SK-N-SH (cell line): ENCODE results near the gene ADRM1. TPM values are rescaled to one million over a fixed set of nuclear protein-coding genes. Genes with fewer than 3 reads are reported as not detected.

ENCODE experiments used
- CTCF ChIA-PET: fragments of 300-600, 350-600 bp; formaldehyde crosslinking; extraction: SDS; loops from one replicate; lab custom pipeline; 2021; lab: Yijun Ruan, JAX
- POLR2A ChIA-PET: fragments of 350-600 bp; sonication (Branson Sonifier 250); formaldehyde crosslinking; extraction: SDS; loops from one replicate; lab custom pipeline; 2020; ENCODE audit warnings: antibody characterized with exemption, inconsistent platforms; lab: Yijun Ruan, JAX
- DNase-seq: peaks from one replicate; pipeline ENCODE4 v3.0.0; 2012
- H2AFZ ChIP-seq: fragments of 200-600 bp; sonication (generic); 2 replicates; pipeline ENCODE4 v1.8.1; 2016; ENCODE audit warnings: antibody characterized with exemption, mild to moderate bottlenecking, low read depth
- H3F3A ChIP-seq: fragments of 200-600 bp; sonication (generic); replicated peaks from 2 replicates; pipeline ENCODE3; 2016; ENCODE audit warnings: antibody characterized with exemption, mild to moderate bottlenecking; ENCODE audit not compliant: insufficient read depth
- H3K27ac ChIP-seq, 2 experiments: fragments of 200-500 bp in 1 of 2; fragments of 200-600 bp in 1 of 2; sonication (Bioruptor generic) in 1 of 2; sonication (generic), shearing (Covaris generic) in 1 of 2; 2 replicates each; pipeline versions ENCODE4 v1.5.1 to v1.6.1; 2014 to 2016; ENCODE audit warnings: low read depth in 2 of 2, inconsistent platforms in 1 of 2, low read length in 1 of 2, mild to moderate bottlenecking in 1 of 2, mixed read lengths in 1 of 2
- H3K27me3 ChIP-seq: fragments of 200-600 bp; sonication (generic), shearing (Covaris generic); 2 replicates; pipeline ENCODE4 v1.6.1; 2016; ENCODE audit warnings: mixed run types; ENCODE audit not compliant: insufficient read depth
- H3K36me3 ChIP-seq, 2 experiments: fragments of 200-500 bp in 1 of 2; fragments of 200-600 bp in 1 of 2; sonication (Bioruptor generic) in 1 of 2; sonication (generic) in 1 of 2; replicated peaks in 1 of 2; 2 replicates each; pipeline versions ENCODE3 to v1.5.1; 2014 to 2016; ENCODE audit warnings: low read length in 1 of 2, mild to moderate bottlenecking in 1 of 2; ENCODE audit not compliant: insufficient read depth in 2 of 2, control insufficient read depth in 1 of 2
- H3K4me1 ChIP-seq, 2 experiments: fragments of 200-500 bp in 1 of 2; fragments of 200-600 bp in 1 of 2; sonication (Bioruptor generic) in 1 of 2; sonication (generic), shearing (Covaris generic) in 1 of 2; 2 replicates each; pipeline versions ENCODE4 v1.5.1 to v1.6.1; 2014 to 2016; ENCODE audit warnings: low read depth in 1 of 2, low read length in 1 of 2, mixed run types in 1 of 2; ENCODE audit not compliant: insufficient read depth in 2 of 2, control insufficient read depth in 1 of 2
- H3K4me2 ChIP-seq: fragments of 200-600 bp; sonication (generic), shearing (Covaris generic); 2 replicates; pipeline ENCODE4 v1.6.1; 2017; ENCODE audit warnings: mixed run types
- H3K4me3 ChIP-seq, 2 experiments: fragments of 200-500 bp in 1 of 2; fragments of 200-600 bp in 1 of 2; sonication (Bioruptor generic) in 1 of 2; sonication (generic), shearing (Covaris generic) in 1 of 2; 2 replicates each; pipeline versions ENCODE4 v1.5.1 to v1.8.1; 2014 to 2016; ENCODE audit warnings: low read depth in 2 of 2, inconsistent platforms in 1 of 2, low read length in 1 of 2, mild to moderate bottlenecking in 1 of 2, mixed read lengths in 1 of 2, moderate library complexity in 1 of 2
- H3K79me2 ChIP-seq: fragments of 200-600 bp; sonication (generic); 2 replicates; pipeline ENCODE4 v1.8.1; 2017; ENCODE audit warnings: mild to moderate bottlenecking; ENCODE audit not compliant: insufficient read depth
- H3K9ac ChIP-seq: fragments of 200-600 bp; sonication (generic); 2 replicates; pipeline ENCODE4 v1.6.1; 2017; ENCODE audit warnings: mixed run types
- H3K9me2 ChIP-seq: fragments of 200-600 bp; sonication (generic); 2 replicates; pipeline ENCODE4 v1.6.1; 2017; ENCODE audit warnings: mixed run types
- H3K9me3 ChIP-seq: fragments of 200-600 bp; sonication (generic); 2 replicates; pipeline ENCODE4 v1.6.1; 2017; ENCODE audit warnings: mixed run types, mild to moderate bottlenecking, moderate library complexity
- H4K20me1 ChIP-seq: fragments of 200-600 bp; sonication (generic); 2 replicates; pipeline ENCODE4 v1.6.1; 2017; ENCODE audit warnings: mild to moderate bottlenecking, mixed run types; ENCODE audit not compliant: insufficient read depth
- CHD2 ChIP-seq: fragments of 150-350 bp; IDR thresholded peaks from 2 replicates; pipeline ENCODE4 v1.6.1; 2018; ENCODE audit warnings: low read length; ENCODE audit not compliant: partially characterized antibody
- EP300 ChIP-seq, 2 experiments: IDR thresholded peaks; 2 replicates each; pipeline versions ENCODE4 v1.4.0 to v1.6.1; 2012; ENCODE audit warnings: borderline replicate concordance in 1 of 2, low read depth in 1 of 2, low read length in 1 of 2
- FOSL2 ChIP-seq: IDR thresholded peaks from 2 replicates; pipeline ENCODE4 v1.4.0; 2012; ENCODE audit warnings: low read depth, mild to moderate bottlenecking, moderate library complexity, borderline replicate concordance
- FOXM1 ChIP-seq: IDR thresholded peaks from 2 replicates; pipeline ENCODE4 v1.4.0; 2012; ENCODE audit warnings: low read depth, mild to moderate bottlenecking
- GATA2 ChIP-seq: sonication (generic); formaldehyde crosslinking; IDR thresholded peaks from 2 replicates; pipeline ENCODE4 v1.5.0; 2020; ENCODE audit warnings: mild to moderate bottlenecking, missing genetic modification reagents
- IRF3 ChIP-seq: fragments of 150-350 bp; IDR thresholded peaks from 2 replicates; pipeline ENCODE4 v1.6.1; 2016; ENCODE audit warnings: mild to moderate bottlenecking, low read depth, low read length
- MEF2A ChIP-seq: IDR thresholded peaks from 2 replicates; pipeline ENCODE4 v1.4.0; 2012; ENCODE audit warnings: low read depth, borderline replicate concordance
- NFIC ChIP-seq: IDR thresholded peaks from 2 replicates; pipeline ENCODE4 v1.4.0; 2012; ENCODE audit warnings: borderline replicate concordance
- NRF1 ChIP-seq: IDR thresholded peaks from 2 replicates; pipeline ENCODE4 v1.6.1; 2012; ENCODE audit warnings: low read depth, mild to moderate bottlenecking, low read length
- PBX3 ChIP-seq: IDR thresholded peaks from 2 replicates; pipeline ENCODE4; 2012
- POLR2AphosphoS5 ChIP-seq: IDR thresholded peaks from 2 replicates; pipeline ENCODE4 v1.6.1; 2012; ENCODE audit warnings: low read depth, low read length
- RCOR1 ChIP-seq: fragments of 150-350 bp; IDR thresholded peaks from 2 replicates; pipeline ENCODE4 v1.6.1; 2017; ENCODE audit warnings: antibody characterized with exemption, low read length
- RFX5 ChIP-seq: IDR thresholded peaks from 2 replicates; pipeline ENCODE4 v1.6.1; 2012; ENCODE audit warnings: mild to moderate bottlenecking, improper control_type of control experiment, low read length
- RXRA ChIP-seq: IDR thresholded peaks from 2 replicates; pipeline ENCODE4 v1.4.0; 2012; ENCODE audit warnings: low read depth, mild to moderate bottlenecking, borderline replicate concordance
- SMC3 ChIP-seq: IDR thresholded peaks from 2 replicates; pipeline ENCODE4 v1.6.1; 2012; ENCODE audit warnings: low read depth, low read length, improper control_type of control experiment
- TAF1 ChIP-seq: IDR thresholded peaks from 2 replicates; pipeline ENCODE4 v1.6.1; 2012; ENCODE audit warnings: low read depth, mild to moderate bottlenecking, low read length, moderate library complexity, borderline replicate concordance
- TCF12 ChIP-seq: IDR thresholded peaks from 2 replicates; pipeline ENCODE4 v1.4.0; 2012
- USF2 ChIP-seq: fragments of 150-350 bp; IDR thresholded peaks from 2 replicates; pipeline ENCODE4 v1.6.1; 2017; ENCODE audit warnings: antibody characterized with exemption, low read length, low read depth, borderline replicate concordance
- YY1 ChIP-seq: IDR thresholded peaks from 2 replicates; pipeline ENCODE4 v1.4.0; 2012; ENCODE audit warnings: low read depth, mild to moderate bottlenecking
- WGBS: methylation state at CpG from one replicate; pipeline ENCODE4 v1.1.6; 2017; ENCODE audit warnings: low lambda C conversion rate; 5-methylcytosine and 5-hydroxymethylcytosine counted together
- polyA plus RNA-seq, 3 experiments: library from polyadenylated mRNA; depleted of rRNA; stranded (reverse); fragments of >200 nt; gene quantifications; 2 replicates each; pipeline ENCODE4 v1.2.3, GENCODE V29; 2012

Gene ADRM1
- polyA plus RNA-seq, 1 of the 3 experiments (the other 2 are of a cell fraction), result 142 TPM

- Histone ChIP-seq H3K9me2 (no peaks in the 10 kb centered on the region), H3K4me1 (no peaks in the 10 kb centered on the region; a peak in 1 of 4 replicates), H3F3A (no peaks in the 10 kb centered on the region), H3K36me3 (peaks cover 16 to 43% of the 10 kb centered on the region in 2 experiments), H3K79me2 (no peaks in the 10 kb centered on the region), H3K9me3 (no peaks in the 10 kb centered on the region), H3K4me2 (no peak overlapping the region), H3K9ac (no peak overlapping the region), H4K20me1 (no peaks in the 10 kb centered on the region), H3K27ac (no peak overlapping the region), H3K4me3 (no peak overlapping the region), H2AFZ (no peak overlapping the region), H3K27me3 (no peaks in the 10 kb centered on the region)
- CTCF ChIA-PET, result no interaction called here
- WGBS, result 89% methylated on average over 10 of the region's 13 CpGs
- POLR2A ChIA-PET, result interaction anchor here (0.9 kb wide), 1 partner anchor 279 kb away, joined by 3 read pairs; no protein-coding TSS in a partner anchor
- DNase-seq, result no peak
- no peak for TF ChIP-seq FOSL2
- no peak for TF ChIP-seq FOXM1
- no peak for TF ChIP-seq USF2
- TF ChIP-seq CHD2, result no peak
- no peak for TF ChIP-seq SMC3
Measured at GRCh38 chr20:62277253-62277652, 25.5 kb upstream of the ADRM1 start.

DNA sequence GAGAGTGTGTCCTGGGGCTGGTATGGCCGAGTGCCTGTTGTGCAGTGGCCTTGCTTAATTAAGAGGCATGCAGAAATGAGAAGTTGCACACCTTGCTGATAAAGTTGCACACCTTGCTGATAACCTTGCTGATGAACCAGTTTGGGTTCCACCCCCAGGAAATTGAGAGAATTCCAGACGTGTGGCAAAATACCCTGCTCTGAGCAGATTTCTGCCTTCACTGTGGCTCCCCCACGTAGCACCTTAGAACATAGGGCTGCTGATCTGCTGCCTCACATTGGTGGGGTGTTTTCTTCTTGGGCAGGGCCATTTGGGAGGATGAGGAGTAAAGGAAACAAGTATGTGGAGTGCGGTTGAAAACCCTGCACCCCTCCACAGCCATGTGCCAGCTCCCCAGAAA is 22.5 kb upstream of the ADRM1 start:
- no peaks in the 10 kb centered on the region for H3K9me3 ChIP-seq
- no peak for TF ChIP-seq USF2
- no peak for TF ChIP-seq GATA2 (CRISPR knock-in tag)
- no peak for TF ChIP-seq TAF1
- no peak for TF ChIP-seq YY1
- no peak for TF ChIP-seq POLR2AphosphoS5
- no peak for TF ChIP-seq IRF3
- TF ChIP-seq FOSL2, result no peak
- TF ChIP-seq RCOR1, result no peak
- no peak for TF ChIP-seq NFIC
- no peak for TF ChIP-seq EP300 (IDR thresholded peaks at IDR 0.05; ENCODE audit: borderline replicate concordance in 1 of 2, low read depth in 1 of 2, low read length in 1 of 2)
- no peak for TF ChIP-seq RFX5
- no peak for TF ChIP-seq RXRA
- TF ChIP-seq TCF12, result no peak
- no peak for TF ChIP-seq PBX3
- TF ChIP-seq NRF1, result no peak
- TF ChIP-seq MEF2A, result no peak
- TF ChIP-seq CHD2, result no peak
- no peak overlapping the region for H2AFZ ChIP-seq
- no peak overlapping the region for H3K9ac ChIP-seq
- WGBS, result 94% methylated on average over 3 of the region's 4 CpGs
- H3K4me3 ChIP-seq, result no peak overlapping the region
- ChIA-PET CTCF (no interaction called here), POLR2A (no interaction called here)
- H3F3A ChIP-seq, result peaks cover 3% of the 10 kb centered on the region
- DNase-seq, result no peak
- H3K27ac ChIP-seq, result no peak overlapping the region
- no peaks in the 10 kb centered on the region for H4K20me1 ChIP-seq
- no peaks in the 10 kb centered on the region for H3K27me3 ChIP-seq
- H3K4me1 ChIP-seq, result peaks cover 0 to 6% of the 10 kb centered on the region in 2 experiments; a peak in 1 of 4 replicates
- H3K36me3 ChIP-seq, result peaks cover 24 to 50% of the 10 kb centered on the region in 2 experiments
- H3K4me2 ChIP-seq, result no peak overlapping the region
- no peaks in the 10 kb centered on the region for H3K79me2 ChIP-seq
- no peaks in the 10 kb centered on the region for H3K9me2 ChIP-seq
